HG03565 (cell line): ENCODE measurements around the gene MUC4.
"Not testable (repeated sequence)": the region's sequence is repeated elsewhere in the genome, so short reads cannot be mapped to it uniquely, and the experiment has no call there.

Experiments used
- ATAC-seq: cut with Tn5 transposase; IDR thresholded peaks from one replicate; pipeline ENCODE4 v1.9.1; 2021; ENCODE audit warnings: mild to moderate bottlenecking, moderate library complexity; ENCODE audit not compliant: unreplicated experiment

MUC4 gene

DNA sequence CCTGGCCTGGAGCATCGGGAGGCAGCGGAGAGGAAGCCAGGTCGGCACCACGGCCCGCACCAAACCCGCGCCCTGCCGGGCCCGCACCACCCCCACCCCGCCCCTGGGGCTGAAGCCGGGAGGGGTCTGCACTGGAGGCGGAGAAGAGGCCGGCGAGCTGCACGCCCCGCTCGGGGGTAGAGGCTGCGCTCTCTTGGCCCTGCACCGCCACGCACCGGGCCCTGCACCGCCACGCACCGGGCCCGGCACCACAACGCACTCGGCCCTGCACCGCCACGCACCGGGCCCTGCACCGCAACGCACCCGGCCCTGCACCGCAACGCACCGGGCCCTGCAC is 49.5 kb downstream of the MUC4 start:
- no peak for ATAC-seq

DNA sequence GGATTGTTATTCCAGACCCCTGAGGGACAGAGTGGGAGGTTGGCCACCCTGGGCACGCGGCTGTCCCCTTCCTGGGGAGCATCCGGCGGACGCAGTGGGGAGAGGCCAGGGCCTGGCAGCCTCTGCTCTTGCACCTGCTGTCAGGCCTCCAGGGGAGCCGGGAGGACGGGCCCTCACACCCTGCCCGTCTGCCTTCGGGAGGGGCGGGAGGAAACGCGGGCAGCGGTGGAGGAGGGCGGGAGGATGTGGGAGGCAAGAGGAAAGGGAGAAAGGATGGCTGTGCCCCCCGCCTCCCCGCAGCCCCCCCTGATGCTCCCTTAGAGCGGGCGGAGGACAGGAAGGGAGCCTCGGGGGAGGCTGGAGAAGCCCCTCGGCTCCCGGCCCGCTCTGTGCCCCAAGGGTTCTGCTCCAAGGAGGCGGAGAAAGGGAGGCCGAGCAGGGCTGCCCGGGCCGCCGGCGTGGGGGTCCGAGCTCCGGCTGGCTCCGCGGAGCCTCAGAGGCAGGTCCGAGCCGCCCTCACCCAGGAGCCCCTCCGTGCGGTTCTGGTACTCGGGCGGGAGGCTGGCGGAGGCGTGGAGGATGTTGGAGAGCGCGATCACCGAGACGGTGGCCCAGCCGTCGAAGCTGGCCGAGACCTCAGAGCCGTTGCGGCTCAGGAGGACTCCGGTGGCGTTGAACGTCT is 50.0 kb downstream of the MUC4 start:
- ATAC-seq = no peak

DNA sequence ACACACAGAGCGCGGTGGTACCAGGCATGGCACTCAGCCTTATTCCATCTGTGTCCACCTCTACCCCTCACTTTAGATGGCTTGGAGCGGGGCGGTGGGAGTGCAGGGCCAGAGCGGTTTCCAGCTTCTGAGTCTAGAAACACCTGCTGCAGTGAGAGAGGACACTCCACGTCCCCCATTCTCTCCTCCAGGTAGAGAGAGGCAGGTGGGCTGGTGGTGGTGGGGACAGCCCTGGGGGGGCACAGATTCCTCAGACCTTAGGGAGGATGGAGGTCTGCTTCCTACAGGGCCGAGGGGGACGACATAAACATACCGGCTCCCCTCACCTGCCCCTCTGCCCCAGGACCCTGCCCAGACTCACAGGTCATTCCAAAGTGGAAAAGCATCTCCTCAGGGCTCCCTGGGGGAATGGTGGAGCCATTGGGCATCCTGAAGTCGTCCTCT is 50.6 kb downstream of the MUC4 start:
- ATAC-seq = no peak

- no peak for ATAC-seq
These were observed 51.2 kb downstream of the MUC4 start for GRCh38 chr3:195760345-195761122.

- no peak for ATAC-seq
These were observed 52.9 kb downstream of the MUC4 start for GRCh38 chr3:195758721-195759353.

DNA sequence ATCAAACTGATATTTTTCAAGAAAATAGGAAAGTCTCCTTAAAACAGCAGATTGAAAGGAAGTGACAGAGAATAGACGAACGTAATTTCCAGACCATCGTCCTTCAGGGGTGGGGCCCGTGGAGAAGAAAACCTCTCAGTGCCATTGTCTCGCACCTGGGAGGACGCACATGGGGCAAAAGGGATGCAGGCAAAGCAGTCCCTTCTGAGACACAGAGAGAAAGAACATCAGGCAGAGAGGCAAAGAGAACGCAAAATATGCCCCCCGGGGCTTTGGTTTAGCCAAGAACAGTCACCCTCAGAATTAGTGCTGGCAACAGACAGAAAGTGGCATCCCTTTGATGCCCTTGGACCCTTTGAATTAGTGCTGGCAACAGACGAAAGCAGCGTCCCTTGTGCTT is 53.9 kb downstream of the MUC4 start:
- ATAC-seq = no peak

DNA sequence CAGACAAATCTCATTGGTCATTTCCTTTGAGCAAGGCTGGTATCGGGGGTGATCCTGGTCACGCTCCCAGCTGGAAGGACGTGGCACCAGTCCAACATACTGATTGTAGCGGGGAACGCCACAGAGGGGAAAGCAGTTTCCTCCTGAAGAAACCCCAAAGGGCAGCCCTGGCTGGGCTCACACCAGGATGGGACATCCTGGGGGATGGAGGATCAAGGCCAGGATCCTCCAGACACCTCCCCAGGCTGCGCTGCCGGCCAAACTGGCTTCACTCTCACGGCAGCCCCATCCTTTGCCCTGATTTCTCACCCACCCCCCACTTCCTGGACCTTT is 54.3 kb downstream of the MUC4 start:
- ATAC-seq = no peak

GRCh38 chr3:195755791-195756676 is 55.7 kb downstream of the MUC4 start:
- no peak for ATAC-seq

DNA sequence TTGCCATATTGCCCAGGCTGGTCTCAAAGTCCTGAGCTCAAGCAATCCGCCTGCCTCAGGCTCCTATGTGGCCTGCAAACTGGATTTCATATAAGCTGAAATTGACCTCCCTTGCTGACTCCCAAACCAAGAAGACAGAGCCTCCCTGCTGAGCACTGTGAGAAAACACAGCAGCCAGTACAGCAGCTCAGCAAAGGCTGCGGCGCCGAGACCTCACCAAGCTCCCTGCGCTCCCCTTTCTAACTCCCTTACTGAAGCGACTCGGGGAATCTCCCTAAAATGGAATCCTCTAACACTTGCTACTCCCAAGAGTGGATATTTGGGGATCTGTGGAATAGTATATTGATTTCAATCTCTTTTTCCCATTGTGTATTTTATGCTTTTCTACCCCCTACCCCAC is 56.3 kb downstream of the MUC4 start:
- ATAC-seq = no peak

DNA sequence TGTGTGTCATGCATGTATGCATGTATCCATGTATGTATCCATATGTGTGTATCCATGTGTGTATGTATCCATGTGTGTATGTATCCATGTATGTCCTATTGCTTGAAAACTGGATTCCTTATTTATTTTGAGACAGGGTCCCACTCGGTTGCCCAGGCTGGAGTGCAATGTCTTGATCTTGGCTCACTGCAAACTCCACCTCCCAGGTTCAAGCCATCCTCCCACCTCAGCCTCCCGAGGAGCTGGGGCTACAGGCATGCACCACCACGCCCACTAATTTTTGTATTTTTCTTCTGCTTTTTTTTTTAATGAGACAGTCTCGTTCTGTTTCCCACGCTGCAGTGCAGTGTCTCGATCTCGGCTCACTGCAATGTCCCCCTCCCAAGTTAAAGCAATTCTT is 56.8 kb downstream of the MUC4 start:
- no peak for ATAC-seq

- ATAC-seq = no peak
These were observed 57.6 kb downstream of the MUC4 start for GRCh38 chr3:195754141-195754540.

DNA sequence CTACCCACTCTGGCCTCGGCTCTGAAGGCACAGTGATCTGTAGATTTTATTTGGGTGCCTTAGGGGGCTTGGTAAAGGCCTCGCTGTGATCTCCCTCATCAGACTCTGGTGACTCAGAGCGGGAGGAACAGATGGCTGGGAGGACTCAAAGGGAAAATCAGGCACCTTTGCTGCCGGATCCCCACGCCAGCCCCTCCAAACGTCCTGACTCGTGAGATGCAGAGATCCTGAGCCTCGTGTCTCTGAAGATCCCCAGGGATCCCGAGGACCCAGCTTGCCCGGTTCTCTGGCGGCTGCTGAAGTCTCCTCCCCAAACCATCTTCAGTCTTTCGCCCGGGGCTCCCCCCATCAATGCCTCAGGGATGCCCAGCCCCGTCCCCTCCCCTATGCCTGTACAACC is 58.1 kb downstream of the MUC4 start:
- no peak for ATAC-seq

- ATAC-seq = no peak
These were observed 59.0 kb downstream of the MUC4 start for GRCh38 chr3:195752546-195753331.

- no peak for ATAC-seq
These were observed 59.7 kb downstream of the MUC4 start for GRCh38 chr3:195752066-195752465.

- ATAC-seq = no peak
These were observed 60.2 kb downstream of the MUC4 start for GRCh38 chr3:195751560-195751959.

GRCh38 chr3:195750797-195751520 is 60.8 kb downstream of the MUC4 start:
- ATAC-seq = no peak

GRCh38 chr3:195749101-195749500 is 62.6 kb downstream of the MUC4 start:
- not testable (repeated sequence) for ATAC-seq

GRCh38 chr3:195748661-195749060 is 63.1 kb downstream of the MUC4 start:
- ATAC-seq = no peak

DNA sequence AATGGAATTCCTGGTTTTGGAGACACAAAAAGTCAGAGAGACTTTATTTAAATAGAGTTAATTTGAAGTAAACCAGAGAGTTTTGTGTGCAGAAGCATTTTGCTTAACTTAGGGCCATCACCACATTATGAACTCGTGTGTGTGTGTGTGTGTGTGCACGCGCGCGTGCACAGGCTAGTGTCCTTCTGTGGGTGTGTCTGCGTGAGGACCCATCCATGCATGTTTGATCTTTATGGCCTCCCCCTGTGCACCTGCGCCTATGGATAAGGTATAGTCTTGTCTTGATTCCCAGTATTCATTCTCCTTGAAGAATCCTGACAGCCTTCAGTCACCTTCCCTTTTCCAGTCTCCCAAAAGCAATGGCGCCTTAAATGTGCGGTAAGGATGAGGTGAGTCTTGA is 65.0 kb downstream of the MUC4 start:
- no peak for ATAC-seq

DNA sequence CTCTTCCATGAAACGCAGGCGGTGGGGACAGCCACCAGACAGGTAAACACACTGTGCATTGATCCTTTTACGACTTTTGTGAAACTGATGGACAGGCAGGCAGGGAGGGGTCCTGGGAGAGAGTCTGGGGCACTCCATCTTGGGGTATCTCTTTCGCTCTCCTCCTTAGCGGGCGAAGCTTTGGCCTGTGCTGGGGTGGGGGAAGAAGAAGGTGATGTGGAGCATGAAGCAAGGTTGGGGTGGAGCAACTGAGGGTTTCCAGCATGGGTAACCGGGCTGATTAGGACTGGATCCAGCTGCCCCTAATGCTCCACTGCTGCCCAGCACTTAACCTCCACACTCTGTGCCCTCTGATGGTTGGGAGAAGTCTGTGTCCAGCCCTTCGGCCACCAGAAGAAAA is 65.4 kb downstream of the MUC4 start:
- no peak for ATAC-seq
